Right renal cortex interstitium (tissue), 3 donors: ENCODE measurements around the gene MRPL18. TPM values are rescaled to one million over a fixed set of nuclear protein-coding genes. Genes with fewer than 3 reads are reported as not detected.
"Not testable (repeated sequence)": the region's sequence is repeated elsewhere in the genome, so short reads cannot be mapped to it uniquely, and the experiment has no call there.

ENCODE experiments used
- DNase-seq, 3 donors: peaks; one replicate each; pipeline ENCODE4 v3.0.0-alpha.2; 2013; ENCODE audit warnings: low read depth in 3 of 3, low spot score in 2 of 3
- polyA plus RNA-seq, 3 donors: library from polyadenylated mRNA; unstranded; fragments of 120-200 nt; gene quantifications; one replicate each; pipeline ENCODE4 v1.2.1, GENCODE V29; 2013; ENCODE audit not compliant: insufficient read length in 3 of 3

MRPL18 gene
- polyA plus RNA-seq, result 10 to 100 TPM; 59.7 to 73.3 (median 62.8) TPM

- DNase-seq, result peak; percentile 83 to 89 (median 83)
Observed at GRCh38 chr6:159790149-159790955, at the start of gene MRPL18. Gene MRPL18, plus strand, starts transcription at chr6:159790467. Its CDS starts 121 bp downstream, at chr6:159790588.

DNA sequence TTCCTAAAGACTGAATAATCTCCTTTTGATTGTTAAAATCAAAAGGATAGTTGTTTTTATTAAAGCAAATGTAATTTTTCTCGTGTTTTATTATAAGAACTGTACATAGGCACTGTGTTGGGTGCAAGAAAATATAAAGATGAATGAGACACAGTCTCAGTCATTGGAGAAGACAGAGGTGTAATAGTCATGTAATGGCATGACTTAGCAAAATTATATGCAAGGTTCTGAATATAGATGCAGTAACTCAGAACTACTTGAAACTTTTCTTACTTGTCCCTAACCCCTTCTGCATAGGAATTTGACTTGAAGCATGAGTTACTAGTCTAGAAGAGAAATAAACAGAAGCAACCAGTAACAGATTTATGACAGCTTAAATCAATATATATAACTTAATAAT is 48.1 kb upstream of the MRPL18 start:
- DNase-seq, result no peak

DNA sequence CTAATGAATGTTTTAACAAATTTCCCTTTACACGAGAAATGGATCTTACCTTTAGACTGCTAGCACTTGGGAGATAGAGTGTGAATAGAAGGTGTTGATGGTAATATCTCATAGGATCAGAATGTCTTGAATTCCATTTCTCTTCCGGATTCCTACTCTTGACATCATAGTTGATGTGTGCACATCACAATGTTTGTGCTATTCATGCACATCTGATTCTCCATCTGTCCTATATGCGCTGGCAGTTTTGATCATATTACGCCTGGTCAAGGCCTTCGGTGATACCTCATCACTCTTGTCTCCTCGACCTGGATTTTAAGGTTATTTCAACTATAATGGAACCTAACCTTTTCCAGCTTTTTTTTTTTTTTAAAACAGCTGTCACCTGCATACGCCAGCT is 45.2 kb upstream of the MRPL18 start:
- no peak for DNase-seq

DNA sequence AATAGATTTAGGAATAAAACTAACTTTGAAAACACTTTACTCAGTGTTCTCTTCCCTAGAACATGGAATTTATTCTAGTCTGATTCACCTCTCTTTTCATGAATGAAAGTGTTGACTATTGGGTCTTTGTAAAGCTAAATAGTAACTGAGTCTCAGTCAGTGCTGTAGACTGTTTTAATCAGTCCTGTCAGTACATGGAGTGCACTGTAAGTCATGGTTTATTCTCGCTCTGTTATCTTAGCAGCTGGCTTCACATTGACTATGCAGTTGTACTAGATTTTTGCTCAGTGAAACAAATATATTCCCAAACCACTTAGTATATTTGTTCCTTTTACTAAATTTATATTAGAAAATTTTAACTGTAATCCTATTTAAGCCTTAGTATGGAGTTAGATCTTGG is 43.5 kb upstream of the MRPL18 start:
- no peak for DNase-seq

- DNase-seq, result not testable (repeated sequence)
Observed at GRCh38 chr6:159748127-159748526, 42.1 kb upstream of the MRPL18 start.

DNA sequence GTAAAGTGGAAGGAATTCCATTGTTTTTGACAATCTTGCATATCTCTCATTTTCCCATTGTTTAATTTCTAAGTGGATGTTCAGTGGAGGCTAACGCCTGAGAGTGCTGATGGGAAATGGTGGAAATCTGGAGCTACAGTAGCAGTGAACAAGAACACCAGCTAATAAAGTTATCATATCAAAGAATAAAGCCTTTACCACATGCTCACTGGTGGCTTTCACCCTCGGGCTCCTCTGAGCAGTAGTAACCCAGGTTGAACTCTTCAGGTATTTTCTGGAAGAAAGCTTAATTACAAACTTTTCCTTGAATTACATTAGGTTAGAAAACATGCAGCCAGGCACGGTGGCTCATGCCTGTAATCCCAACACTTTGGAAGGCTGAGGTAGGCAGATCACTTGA is 38.8 kb upstream of the MRPL18 start:
- no peak for DNase-seq

DNA sequence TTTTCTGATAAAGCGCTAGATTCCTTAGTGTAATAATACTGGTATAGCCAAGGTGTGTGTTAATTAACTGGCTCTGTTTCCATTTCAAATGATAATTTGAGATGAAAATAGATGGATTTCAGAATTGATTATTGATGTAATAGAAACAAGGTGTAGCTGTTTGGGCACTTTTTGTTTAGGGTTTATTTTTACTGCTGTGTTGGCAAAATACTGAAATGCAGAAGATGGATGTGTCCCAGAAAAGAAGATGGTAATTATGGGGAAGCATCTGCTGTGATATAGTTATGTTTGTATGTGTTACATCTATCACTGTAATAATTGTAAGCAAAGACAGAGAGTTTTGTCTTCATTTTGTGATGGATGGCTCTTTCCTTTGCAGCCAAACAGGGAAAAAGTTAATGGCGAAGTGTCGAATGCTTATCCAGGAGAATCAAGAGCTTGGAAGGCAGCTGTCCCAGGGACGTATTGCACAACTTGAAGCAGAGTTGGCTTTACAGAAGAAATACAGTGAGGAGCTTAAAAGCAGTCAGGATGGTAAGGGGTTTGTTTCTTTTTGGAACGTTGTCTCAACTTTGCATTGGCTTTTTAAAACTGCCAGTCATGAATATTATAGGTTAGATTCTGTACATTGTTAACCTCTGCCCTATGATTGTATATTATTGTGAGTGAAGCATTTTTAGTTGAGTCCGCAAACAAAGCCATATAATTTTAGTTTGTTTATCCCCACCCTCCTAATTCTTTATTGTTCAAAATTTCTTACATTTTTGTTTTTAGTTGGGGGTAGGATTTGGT is 37.0 kb upstream of the MRPL18 start:
- no peak for DNase-seq

GRCh38 chr6:159754401-159754800 is 35.9 kb upstream of the MRPL18 start:
- DNase-seq, result no peak

GRCh38 chr6:159754959-159755914 is 35.0 kb upstream of the MRPL18 start:
- no peak for DNase-seq

GRCh38 chr6:159756508-159756907 is 33.8 kb upstream of the MRPL18 start:
- DNase-seq, result no peak

DNA sequence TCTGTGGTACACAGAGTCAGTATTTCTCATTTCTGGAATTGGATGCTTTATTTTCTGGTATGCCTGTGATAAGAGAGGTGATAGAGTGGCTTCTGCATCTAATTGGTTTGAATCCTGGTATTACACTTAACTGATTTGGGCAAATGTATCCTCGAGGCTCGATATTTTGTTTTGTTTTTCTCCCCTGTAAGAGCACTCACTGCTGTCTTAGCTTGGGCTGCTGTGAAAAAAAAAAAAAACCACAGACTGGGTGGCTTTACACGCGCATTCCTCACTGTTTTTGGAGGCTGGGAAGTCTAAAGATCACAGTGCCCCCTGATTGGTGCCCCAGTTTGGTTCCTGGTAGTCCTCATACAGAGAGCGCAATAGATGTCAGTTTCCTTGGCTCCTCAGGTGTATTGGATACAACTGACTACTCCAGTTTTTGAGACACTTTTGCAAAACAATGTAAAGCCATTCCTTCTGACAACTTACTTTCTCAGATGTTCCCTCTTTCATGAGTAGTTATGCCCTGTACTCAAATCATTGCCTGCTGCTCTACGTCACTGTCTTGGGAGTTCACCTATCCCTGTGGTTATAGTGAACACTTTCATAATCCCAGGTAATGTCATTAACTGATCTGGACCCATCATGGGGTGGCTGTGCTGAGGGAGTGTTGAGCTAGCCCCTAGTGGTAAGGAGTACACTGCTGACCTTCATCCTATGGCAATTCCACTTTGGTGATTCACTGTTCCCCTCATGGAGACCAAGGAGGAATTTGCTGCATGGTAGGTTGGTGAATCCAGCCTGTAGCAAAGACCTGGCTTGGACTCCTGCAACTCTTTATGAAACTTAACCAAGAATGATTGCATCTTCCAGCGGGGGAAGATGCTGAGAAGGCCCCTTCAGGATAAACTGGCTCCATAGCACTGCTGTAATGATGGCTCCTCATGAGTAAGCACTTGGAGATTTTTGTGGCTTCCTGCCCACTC is 32.0 kb upstream of the MRPL18 start:
- no peak for DNase-seq

DNA sequence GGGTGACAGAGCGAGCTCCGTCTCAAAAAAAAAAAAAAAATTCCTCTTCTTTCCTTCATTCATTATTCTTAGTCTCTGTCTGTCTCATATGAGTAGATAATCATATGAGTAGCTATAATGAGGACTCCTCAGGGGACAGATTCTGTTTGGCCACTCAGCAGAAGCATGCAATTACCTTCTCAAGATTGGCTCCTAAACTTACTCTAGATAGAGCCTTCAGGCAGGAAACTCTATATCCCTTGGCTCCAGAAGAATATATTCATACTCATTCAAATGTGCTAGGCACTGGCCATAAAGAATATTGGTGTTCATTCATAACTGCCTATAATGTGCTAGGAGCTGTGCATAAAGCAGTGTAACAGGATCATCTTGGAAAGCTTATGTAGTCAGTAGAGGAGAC is 30.6 kb upstream of the MRPL18 start:
- DNase-seq, result no peak

GRCh38 chr6:159760602-159761057 is 29.6 kb upstream of the MRPL18 start:
- no peak for DNase-seq

DNA sequence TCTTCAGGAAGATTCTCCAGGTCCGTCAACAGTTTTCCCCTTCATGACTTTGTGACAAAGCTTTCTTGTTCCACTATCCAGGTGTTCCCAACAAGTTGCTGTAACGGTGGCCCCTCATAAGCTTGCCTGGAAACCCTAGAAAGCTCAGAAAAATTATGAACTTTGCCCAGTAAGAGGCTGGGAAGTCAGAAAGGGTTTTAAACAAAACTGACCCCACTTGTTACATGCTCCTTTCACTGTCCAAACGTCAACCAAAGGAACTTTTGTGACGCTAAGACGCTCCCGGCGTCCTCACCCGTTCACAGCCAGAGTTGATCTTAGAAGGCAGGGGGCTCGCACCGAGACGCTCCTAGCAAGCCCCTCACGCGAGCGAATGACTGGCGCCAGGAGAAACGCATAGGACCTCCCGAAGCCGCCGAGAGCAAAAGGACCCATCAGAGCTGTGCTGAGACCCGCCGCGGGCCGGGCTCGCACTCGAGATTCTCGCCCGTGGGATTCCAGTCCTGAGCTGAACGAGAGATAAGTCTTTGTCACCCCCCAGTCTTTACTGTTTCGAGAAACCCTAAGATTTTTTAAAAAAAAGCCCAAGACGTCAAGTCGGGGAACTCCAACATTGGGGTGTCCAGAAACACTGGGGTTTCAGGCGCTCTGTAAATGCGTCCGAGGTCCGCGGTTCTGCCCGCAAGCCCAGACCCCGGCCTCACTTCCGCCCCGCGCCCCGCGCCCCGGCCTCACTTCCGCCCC is 29.0 kb upstream of the MRPL18 start:
- peak in 1 of 3 donors; percentile 10 for DNase-seq

DNA sequence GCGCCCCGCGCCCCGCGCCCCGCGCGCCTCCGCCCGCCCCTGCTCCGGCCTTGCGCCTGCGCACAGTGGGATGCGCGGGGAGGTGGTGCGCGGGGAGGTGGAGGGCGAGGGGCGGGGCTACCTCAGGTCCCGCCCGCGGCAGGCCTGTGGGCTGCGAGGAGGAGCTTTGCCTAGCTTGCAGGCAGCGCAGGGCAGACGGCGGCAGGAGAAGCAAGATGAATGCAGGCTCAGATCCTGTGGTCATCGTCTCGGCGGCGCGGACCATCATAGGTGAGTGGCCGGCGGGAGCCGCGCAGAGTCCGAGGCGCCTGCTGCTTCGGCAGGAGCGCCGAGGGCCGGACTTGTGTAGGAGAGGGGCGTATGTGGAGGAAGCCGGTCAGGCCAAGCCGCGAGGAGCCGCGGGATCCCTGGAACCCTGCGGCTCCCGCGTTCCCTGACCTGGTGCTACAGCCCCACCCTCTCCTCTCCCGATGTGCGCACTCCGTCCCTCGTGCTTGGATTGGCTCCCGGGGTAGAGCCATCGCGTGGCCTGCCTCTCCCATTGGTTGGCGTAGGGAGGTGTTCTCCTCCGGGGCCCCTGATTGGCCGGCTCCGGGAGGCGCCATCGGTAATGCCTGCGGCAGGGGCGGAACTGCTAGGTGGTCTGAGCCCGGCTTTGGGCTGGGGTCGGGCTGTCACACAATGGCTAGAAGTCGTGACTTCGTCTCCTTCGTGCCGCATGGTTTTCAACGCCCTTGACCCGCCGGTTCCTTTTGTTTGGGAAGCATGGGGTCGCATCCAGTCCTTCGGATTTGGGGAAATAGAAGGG is 28.2 kb upstream of the MRPL18 start, which contains the start of gene ACAT2:
Gene ACAT2, plus strand, starts transcription at position 173 of the 808 bp plus-strand sequence. Its CDS starts 43 bp downstream, at position 216.
- peak; percentile 69 to 83 (median 82) for DNase-seq

- no peak for DNase-seq
Observed at GRCh38 chr6:159762681-159763293, 27.5 kb upstream of the MRPL18 start.

GRCh38 chr6:159766906-159767305 is 23.4 kb upstream of the MRPL18 start:
- DNase-seq, result no peak
